CD4-positive, alpha-beta T cell (primary cell): Measurements from ENCODE around the gene RASA1. TPM values are rescaled to one million over a fixed set of nuclear protein-coding genes. Genes with fewer than 3 reads are reported as not detected.

Experiments
- ATAC-seq: fragments of 200-7000 bp; cut with Tn5 transposase; one replicate; pipeline ENCODE4 v1.10.0; 2022; ENCODE audit warnings: mild to moderate bottlenecking; ENCODE audit not compliant: poor library complexity
- CTCF ChIA-PET: fragments of 350-600 bp; sonication (Branson Sonifier 250); formaldehyde crosslinking; loops from one replicate; lab custom pipeline; 2021; ENCODE audit warnings: antibody characterized with exemption, inconsistent platforms; lab: Charles Lee
- POLR2A ChIA-PET: fragments of 350-600 bp; sonication (Branson Sonifier 250); formaldehyde crosslinking; loops from one replicate; lab custom pipeline; 2021; ENCODE audit warnings: antibody characterized with exemption, inconsistent platforms; lab: Charles Lee
- DNase-seq, 14 experiments: peaks; one replicate each; pipeline ENCODE4 v3.0.0-alpha.2; 2013 to 2020; ENCODE audit warnings: mixed read lengths in 2 of 14
- H3K27ac ChIP-seq, 2 donors: one replicate each; pipeline versions ENCODE4 v1.5.1 to v1.7.0; 2013; ENCODE audit warnings: low read length in 2 of 2, low read depth in 1 of 2, mild to moderate bottlenecking in 1 of 2
- H3K27me3 ChIP-seq, 2 experiments: 1 replicate in 1 of 2; 2 replicates in 1 of 2; pipeline versions ENCODE4 v1.6.1 to v1.7.0; 2013; ENCODE audit warnings: low read length in 2 of 2, control low read depth in 1 of 2, mild to moderate bottlenecking in 1 of 2, moderate library complexity in 1 of 2; ENCODE audit not compliant: insufficient read depth in 2 of 2, control insufficient read depth in 1 of 2
- H3K36me3 ChIP-seq: one replicate; pipeline ENCODE4 v1.6.1; 2013; ENCODE audit warnings: low read length, control low read depth; ENCODE audit not compliant: insufficient read depth
- H3K4me1 ChIP-seq: one replicate; pipeline ENCODE4 v1.6.1; 2013; ENCODE audit warnings: low read length, control low read depth; ENCODE audit not compliant: insufficient read depth
- H3K4me3 ChIP-seq: one replicate; pipeline ENCODE4 v1.5.1; 2013; ENCODE audit warnings: mild to moderate bottlenecking, low read length, moderate library complexity
- H3K9me3 ChIP-seq, 2 experiments: 1 replicate in 1 of 2; 2 replicates in 1 of 2; pipeline versions ENCODE4 v1.6.1 to v1.7.0; 2013; ENCODE audit warnings: low read length in 2 of 2, mild to moderate bottlenecking in 2 of 2, control low read depth in 1 of 2, moderate library complexity in 1 of 2; ENCODE audit not compliant: control insufficient read depth in 1 of 2, insufficient read depth in 1 of 2
- H3K27ac Mint-ChIP-seq: one replicate; pipeline ENCODE4 v1.8.0; 2020; ENCODE audit warnings: mixed read lengths
- H3K27me3 Mint-ChIP-seq: one replicate; pipeline ENCODE4 v1.8.0; 2021; ENCODE audit warnings: mixed read lengths
- H3K36me3 Mint-ChIP-seq: one replicate; pipeline ENCODE4 v1.8.0; 2021; ENCODE audit warnings: low read depth, mixed read lengths
- H3K4me1 Mint-ChIP-seq: one replicate; pipeline ENCODE4 v1.8.0; 2021; ENCODE audit warnings: low read depth, mixed read lengths
- H3K4me3 Mint-ChIP-seq: one replicate; pipeline ENCODE4 v1.8.0; 2020; ENCODE audit warnings: mild to moderate bottlenecking, mixed read lengths
- H3K9me3 Mint-ChIP-seq: one replicate; pipeline ENCODE4 v1.8.0; 2020; ENCODE audit warnings: mixed read lengths
- intact Hi-C, 2 experiments: fragments of 100-400 bp; cut with DNase I in 1 of 2; cut with micrococcal nuclease in 1 of 2; formaldehyde crosslinking; loops; one replicate each; pipeline versions ENCODE4 v1.15.1 to v1.9.0; 2023 to 2025; cut with DNase I, micrococcal nuclease
- total RNA-seq, 174 experiments: library from RNA in 2 of 174; stranded (reverse) in 2 of 174; gene quantifications; one replicate each; pipeline ENCODE4 v1.2.3 and lab custom pipeline; 2021 to 2026
- TF ChIP-seq, protein P1 (sequence below): fragments of 200-600 bp; IDR thresholded peaks from one replicate; pipeline ENCODE4 v1.8.0; 2022; ENCODE audit warnings: antibody characterized with exemption, mild to moderate bottlenecking

RASA1 gene
- total RNA-seq, 2 experiments from 2014 or later = 15.1 to 15.4 TPM

DNA sequence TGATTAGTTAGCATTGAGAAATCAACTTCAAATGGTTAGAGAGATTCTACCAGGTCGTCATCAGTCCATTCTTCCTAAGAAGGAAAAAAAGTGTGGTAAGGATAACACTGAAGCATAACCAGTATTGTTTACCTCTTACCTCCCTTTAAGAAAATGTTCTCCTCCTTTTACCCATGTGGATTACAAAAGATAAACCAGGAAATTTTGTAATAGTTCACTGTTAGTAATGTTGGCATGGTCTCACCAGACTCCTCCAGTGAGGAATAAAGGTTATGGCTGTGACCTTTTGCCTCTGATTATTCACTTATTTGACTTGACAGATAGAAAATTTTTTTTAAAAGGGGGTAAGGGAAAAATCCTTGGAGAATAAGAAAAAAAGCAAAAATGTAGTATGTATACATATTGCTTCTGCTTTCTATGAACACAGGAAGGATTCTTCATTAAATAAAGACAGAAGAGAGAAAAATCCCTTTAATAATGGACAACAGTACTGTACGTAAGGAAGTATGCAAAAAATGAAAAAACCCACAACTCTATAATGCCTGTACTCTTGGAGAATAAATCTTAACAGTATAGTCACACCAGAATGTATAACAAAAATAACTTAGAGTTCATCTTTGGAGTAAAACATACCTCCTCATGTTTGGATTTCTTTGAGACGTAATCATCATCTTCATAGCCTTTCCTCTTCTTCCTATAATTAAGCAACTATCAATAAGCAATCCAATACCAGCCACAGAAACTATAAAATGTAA is 126.9 kb downstream of the RASA1 start:
- Histone ChIP-seq H3K27me3 (no peaks in the 10 kb centered on the region), H3K9me3 (no peaks in the 10 kb centered on the region), H3K27ac (no peak overlapping the region), H3K4me3 (no peak overlapping the region), H3K36me3 (peaks cover 94% of the 10 kb centered on the region), H3K4me1 (no peaks in the 10 kb centered on the region)
- no peaks in the 10 kb centered on the region for H3K9me3 Mint-ChIP-seq
- ChIA-PET POLR2A (interaction anchor here (0.8 to 1.1 kb wide), 2 partner anchors 17 to 19 kb away, joined by 3 read pairs; no protein-coding TSS in a partner anchor), CTCF (no interaction called here)
- TF ChIP-seq, protein P1, sequence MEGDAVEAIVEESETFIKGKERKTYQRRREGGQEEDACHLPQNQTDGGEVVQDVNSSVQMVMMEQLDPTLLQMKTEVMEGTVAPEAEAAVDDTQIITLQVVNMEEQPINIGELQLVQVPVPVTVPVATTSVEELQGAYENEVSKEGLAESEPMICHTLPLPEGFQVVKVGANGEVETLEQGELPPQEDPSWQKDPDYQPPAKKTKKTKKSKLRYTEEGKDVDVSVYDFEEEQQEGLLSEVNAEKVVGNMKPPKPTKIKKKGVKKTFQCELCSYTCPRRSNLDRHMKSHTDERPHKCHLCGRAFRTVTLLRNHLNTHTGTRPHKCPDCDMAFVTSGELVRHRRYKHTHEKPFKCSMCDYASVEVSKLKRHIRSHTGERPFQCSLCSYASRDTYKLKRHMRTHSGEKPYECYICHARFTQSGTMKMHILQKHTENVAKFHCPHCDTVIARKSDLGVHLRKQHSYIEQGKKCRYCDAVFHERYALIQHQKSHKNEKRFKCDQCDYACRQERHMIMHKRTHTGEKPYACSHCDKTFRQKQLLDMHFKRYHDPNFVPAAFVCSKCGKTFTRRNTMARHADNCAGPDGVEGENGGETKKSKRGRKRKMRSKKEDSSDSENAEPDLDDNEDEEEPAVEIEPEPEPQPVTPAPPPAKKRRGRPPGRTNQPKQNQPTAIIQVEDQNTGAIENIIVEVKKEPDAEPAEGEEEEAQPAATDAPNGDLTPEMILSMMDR = no peak
- H3K27ac Mint-ChIP-seq = no peak overlapping the region
- H3K36me3 Mint-ChIP-seq = peaks cover 98% of the 10 kb centered on the region
- DNase-seq (no peak), ATAC-seq (no peak)
- H3K27me3 Mint-ChIP-seq = no peaks in the 10 kb centered on the region
- intact Hi-C loops = loop anchor here (5.0 to 10.0 kb wide), 4 partner anchors 52 to 320 kb away; partner anchors contain the start of gene RASA1 (in 2 of the 2)
- peaks cover 52% of the 10 kb centered on the region for H3K4me1 Mint-ChIP-seq
- H3K4me3 Mint-ChIP-seq = no peak overlapping the region

DNA sequence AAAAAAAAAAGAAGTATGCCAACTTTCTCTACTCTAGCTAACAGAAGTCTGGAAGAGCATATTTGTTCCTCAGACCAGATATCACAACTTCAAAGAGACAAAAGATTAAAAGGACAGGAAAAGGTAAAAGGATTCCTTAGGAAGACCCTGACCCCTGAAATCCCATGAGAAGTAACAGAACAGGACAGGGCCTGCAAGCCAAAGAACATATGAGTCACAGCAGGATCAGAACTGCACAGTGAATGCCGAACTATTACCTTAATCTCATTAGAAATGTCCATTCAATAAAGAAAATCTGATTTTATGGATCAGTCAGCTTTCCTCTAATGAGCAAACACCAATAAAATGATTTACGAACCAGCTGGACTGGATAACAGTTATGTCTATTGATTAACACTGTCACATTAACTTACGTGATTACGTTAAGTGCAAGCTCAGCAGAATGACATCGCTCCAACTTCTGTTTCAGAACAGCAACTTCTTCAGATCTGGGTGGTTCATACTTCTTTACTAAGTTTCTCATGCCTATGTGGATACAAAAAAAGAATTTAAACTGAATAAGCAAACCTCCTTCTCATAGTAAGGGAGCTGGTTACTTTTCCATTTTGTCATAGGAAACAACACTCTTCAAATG is 131.4 kb downstream of the RASA1 start:
- peaks cover 96% of the 10 kb centered on the region for H3K36me3 Mint-ChIP-seq
- no peaks in the 10 kb centered on the region for H3K9me3 ChIP-seq
- H3K4me3 ChIP-seq = no peak overlapping the region
- CTCF ChIA-PET = interaction anchor here (2.0 to 2.4 kb wide), 2 partner anchors 13 to 14 kb away, joined by 14 to 16 read pairs; partner anchors contain the start of gene CCNH
- ATAC-seq = no peak
- peaks cover 87% of the 10 kb centered on the region for H3K36me3 ChIP-seq
- POLR2A ChIA-PET = interaction anchor here (1.2 to 6.9 kb wide), 3 partner anchors 13 to 324 kb away, joined by 3 to 37 read pairs (median 4); partner anchors contain the start of gene CCNH
- H3K27ac Mint-ChIP-seq = peak overlapping the region; percentile 4
- intact Hi-C loops = loop anchor here (5.0 to 10.0 kb wide), 3 partner anchors 132 to 324 kb away; partner anchors contain the start of gene RASA1 (in 2 of the 2)
- H3K27me3 ChIP-seq = no peaks in the 10 kb centered on the region
- H3K27ac ChIP-seq = no peak overlapping the region
- H3K27me3 Mint-ChIP-seq = no peaks in the 10 kb centered on the region
- H3K4me3 Mint-ChIP-seq = peak overlapping the region; percentile 31
- no peak for DNase-seq
- H3K4me1 ChIP-seq = no peaks in the 10 kb centered on the region
- H3K4me1 Mint-ChIP-seq = peaks cover 49% of the 10 kb centered on the region
- TF ChIP-seq, protein P1 = no peak
- H3K9me3 Mint-ChIP-seq = no peaks in the 10 kb centered on the region

DNA sequence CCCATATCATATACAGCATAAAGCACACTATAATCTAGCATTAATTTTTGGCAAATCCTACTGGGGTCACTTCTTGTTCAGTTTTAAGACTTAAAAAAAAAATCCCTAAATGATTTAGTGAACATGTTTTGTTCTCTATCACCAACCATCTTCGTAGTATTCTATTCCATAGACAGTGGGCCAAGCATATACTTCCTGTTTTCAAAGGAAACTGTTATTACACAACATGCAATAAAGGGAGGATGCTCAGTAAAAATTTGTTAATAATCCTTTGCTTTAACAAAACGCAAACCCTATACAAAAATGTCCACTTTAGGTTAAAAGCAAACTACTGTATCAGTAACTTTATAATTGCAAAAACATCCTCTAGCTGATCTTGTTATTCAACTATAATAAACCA is 132.0 kb downstream of the RASA1 start:
- Mint-ChIP-seq H3K4me1 (peaks cover 51% of the 10 kb centered on the region), H3K9me3 (no peaks in the 10 kb centered on the region), H3K27ac (peak overlapping the region; percentile 4), H3K4me3 (no peak overlapping the region), H3K27me3 (no peaks in the 10 kb centered on the region), H3K36me3 (peaks cover 96% of the 10 kb centered on the region)
- TF ChIP-seq, protein P1 = no peak
- Histone ChIP-seq H3K36me3 (peaks cover 87% of the 10 kb centered on the region), H3K4me3 (no peak overlapping the region), H3K4me1 (no peaks in the 10 kb centered on the region), H3K9me3 (no peaks in the 10 kb centered on the region), H3K27ac (no peak overlapping the region), H3K27me3 (no peaks in the 10 kb centered on the region)
- DNase-seq (peak in 1 of 14 experiments; percentile 30), ATAC-seq (no peak)
- CTCF ChIA-PET = interaction anchor here (0.6 to 2.4 kb wide), 10 partner anchors 8 to 429 kb away, joined by 3 to 16 read pairs (median 5); partner anchors contain the start of genes CCNH and RASA1
- intact Hi-C loops = loop anchor here (5.0 to 10.0 kb wide), 5 partner anchors 132 to 517 kb away; partner anchors contain the start of gene RASA1 (in 2 of the 2)
- POLR2A ChIA-PET = interaction anchor here (0.5 to 6.9 kb wide), 5 partner anchors 12 to 519 kb away, joined by 3 to 37 read pairs (median 4); partner anchors contain the start of gene CCNH
